Trophoblast cell (in vitro differentiated cells and primary cell): Measurements from ENCODE around the gene LENG9.

Source experiments
- DNase-seq, 2 donors: peaks; one replicate each; pipeline ENCODE4 v3.0.0-alpha.2; 2016
- H2AFZ ChIP-seq: 2 replicates; pipeline ENCODE4 v1.6.1; 2013; ENCODE audit warnings: low read length, moderate library complexity, mild to moderate bottlenecking; ENCODE audit not compliant: insufficient read depth, poor library complexity
- H2AK5ac ChIP-seq: 2 replicates; pipeline ENCODE4 v1.6.1; 2013; ENCODE audit warnings: mild to moderate bottlenecking, low read length
- H2BK120ac ChIP-seq: 2 replicates; pipeline ENCODE4 v1.6.1; 2013; ENCODE audit warnings: low read length, mild to moderate bottlenecking, moderate library complexity; ENCODE audit not compliant: insufficient read depth, poor library complexity
- H2BK12ac ChIP-seq: 2 replicates; pipeline ENCODE4 v1.6.1; 2013; ENCODE audit warnings: mild to moderate bottlenecking, low read length, moderate library complexity
- H2BK5ac ChIP-seq: 2 replicates; pipeline ENCODE4 v1.6.1; 2013; ENCODE audit warnings: low read length, low read depth, moderate library complexity, mild to moderate bottlenecking; ENCODE audit not compliant: poor library complexity
- H3K14ac ChIP-seq: 2 replicates; pipeline ENCODE4 v1.6.1; 2013; ENCODE audit warnings: mild to moderate bottlenecking, low read length
- H3K18ac ChIP-seq: 2 replicates; pipeline ENCODE4 v1.6.1; 2013; ENCODE audit warnings: mild to moderate bottlenecking, low read length
- H3K23ac ChIP-seq: 2 replicates; pipeline ENCODE4 v1.6.1; 2013; ENCODE audit warnings: low read length
- H3K27ac ChIP-seq: 2 replicates; pipeline ENCODE4 v1.5.1; 2013; ENCODE audit warnings: low read depth, mild to moderate bottlenecking, inconsistent platforms, low read length, moderate library complexity
- H3K27me3 ChIP-seq: 2 replicates; pipeline ENCODE4 v1.6.1; 2013; ENCODE audit warnings: inconsistent platforms, mild to moderate bottlenecking, low read length, moderate library complexity; ENCODE audit not compliant: insufficient read depth
- H3K36me3 ChIP-seq, 2 experiments: 1 replicate in 1 of 2; 2 replicates in 1 of 2; pipeline ENCODE4 v1.6.1; 2013; ENCODE audit warnings: low read length in 2 of 2, mild to moderate bottlenecking in 2 of 2, moderate library complexity in 1 of 2; ENCODE audit not compliant: insufficient read depth in 2 of 2, control insufficient read depth in 1 of 2
- H3K4ac ChIP-seq: 2 replicates; pipeline ENCODE4 v1.6.1; 2013; ENCODE audit warnings: low read depth, mild to moderate bottlenecking, low read length, moderate library complexity
- H3K4me1 ChIP-seq, 2 experiments: 1 replicate in 1 of 2; 2 replicates in 1 of 2; pipeline ENCODE4 v1.6.1; 2013; ENCODE audit warnings: low read length in 2 of 2, mild to moderate bottlenecking in 2 of 2, moderate library complexity in 1 of 2; ENCODE audit not compliant: insufficient read depth in 2 of 2, control insufficient read depth in 1 of 2
- H3K4me2 ChIP-seq: 2 replicates; pipeline ENCODE4 v1.6.1; 2013; ENCODE audit warnings: inconsistent platforms, mild to moderate bottlenecking, low read length, moderate library complexity
- H3K4me3 ChIP-seq: 2 replicates; pipeline ENCODE4 v1.5.1; 2013; ENCODE audit warnings: mild to moderate bottlenecking, low read depth, low read length, inconsistent platforms
- H3K79me1 ChIP-seq: one replicate; pipeline ENCODE4 v1.6.1; 2013; ENCODE audit warnings: low read length
- H3K79me2 ChIP-seq: 2 replicates; pipeline ENCODE4 v1.6.1; 2013; ENCODE audit warnings: low read length, mild to moderate bottlenecking; ENCODE audit not compliant: control insufficient read depth, insufficient read depth, poor library complexity
- H3K9ac ChIP-seq: 2 replicates; pipeline ENCODE4 v1.6.1; 2013; ENCODE audit warnings: mild to moderate bottlenecking, low read length
- H3K9me3 ChIP-seq: 2 replicates; pipeline ENCODE4 v1.6.1; 2013; ENCODE audit warnings: low read depth, mild to moderate bottlenecking, control low read depth, inconsistent platforms, low read length; ENCODE audit not compliant: insufficient read depth
- H4K12ac ChIP-seq: 2 replicates; pipeline ENCODE4 v1.6.1; 2013; ENCODE audit warnings: low read depth, mild to moderate bottlenecking, low read length, moderate library complexity
- H4K8ac ChIP-seq: 2 replicates; pipeline ENCODE4 v1.6.1; 2013; ENCODE audit warnings: low read depth, mild to moderate bottlenecking, low read length, moderate library complexity
- H4K91ac ChIP-seq: one replicate; pipeline ENCODE4 v1.6.1; 2013; ENCODE audit warnings: low read depth, mild to moderate bottlenecking, low read length, moderate library complexity
- WGBS: extraction: QIAGEN DNeasy Blood & Tissue Kit; methylation state at CpG from one replicate; pipeline ENCODE4 v1.1.7; 2013; ENCODE audit warnings: missing lambda C conversion rate; ENCODE audit not compliant: insufficient read length, insufficient coverage; ENCODE audit errors: extremely low coverage; 5-methylcytosine and 5-hydroxymethylcytosine counted together

Gene LENG9

GRCh38 chr19:54427586-54427985, 36.0 kb downstream of the LENG9 start:
- Histone ChIP-seq H2BK5ac (no peak overlapping the region), H3K14ac (no peak overlapping the region), H3K23ac (no peak overlapping the region), H3K9ac (no peak overlapping the region), H2AK5ac (no peak overlapping the region), H3K4me1 (peaks cover 7 to 24% of the 10 kb centered on the region in 2 experiments), H3K27me3 (no peaks in the 10 kb centered on the region), H4K91ac (no peak overlapping the region), H3K79me2 (no peaks in the 10 kb centered on the region), H2BK120ac (no peak overlapping the region), H4K8ac (no peak overlapping the region), H4K12ac (no peak overlapping the region), H3K4me3 (no peak overlapping the region), H3K4ac (no peak overlapping the region), H3K9me3 (no peaks in the 10 kb centered on the region), H2BK12ac (no peak overlapping the region), H3K27ac (no peak overlapping the region), H3K79me1 (no peaks in the 10 kb centered on the region), H3K4me2 (no peak overlapping the region), H3K36me3 (no peaks in the 10 kb centered on the region), H2AFZ (no peak overlapping the region), H3K18ac (no peak overlapping the region)
- WGBS = no CpG with 5 or more reads among the region's 11 CpGs
- no peak for DNase-seq

DNA sequence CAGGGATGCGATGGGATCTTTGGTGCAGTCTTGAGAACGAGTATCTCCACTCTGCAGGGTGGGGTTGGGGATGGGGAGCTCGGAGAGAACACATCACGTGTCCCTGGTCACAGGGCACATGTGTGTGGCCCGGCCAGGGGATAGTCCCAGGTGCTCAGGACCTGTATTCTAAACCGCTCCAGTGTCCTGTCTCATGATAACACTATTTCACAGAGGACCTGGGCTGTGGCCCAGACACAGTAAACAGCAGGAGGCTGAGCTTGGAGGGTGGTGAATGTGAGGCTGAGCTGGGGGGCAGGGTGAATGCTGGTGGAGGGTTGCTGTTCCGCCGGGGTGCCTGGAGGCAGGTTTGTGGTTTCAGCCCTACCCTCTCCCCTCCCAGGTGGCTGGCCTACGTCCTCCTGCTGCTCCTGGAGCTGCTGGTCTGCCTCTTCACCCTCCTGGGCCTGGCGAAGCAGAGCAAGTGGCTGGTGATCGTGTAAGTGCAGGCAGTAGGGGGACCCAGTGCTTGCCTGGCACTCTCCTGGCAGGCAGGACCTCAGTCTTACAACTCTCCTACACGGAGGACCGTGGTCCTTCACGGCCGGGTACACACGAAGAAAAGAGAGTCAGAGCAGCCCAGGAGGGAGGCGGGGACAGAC, 37.2 kb downstream of the LENG9 start:
- Histone ChIP-seq H3K36me3 (no peaks in the 10 kb centered on the region), H4K8ac (no peak overlapping the region), H3K14ac (no peak overlapping the region), H2BK12ac (no peak overlapping the region), H2AFZ (no peak overlapping the region), H3K9ac (no peak overlapping the region), H3K79me2 (no peaks in the 10 kb centered on the region), H3K27me3 (no peaks in the 10 kb centered on the region), H3K9me3 (no peaks in the 10 kb centered on the region), H2BK5ac (no peak overlapping the region), H2AK5ac (no peak overlapping the region), H4K12ac (no peak overlapping the region), H3K4ac (no peak overlapping the region), H3K4me1 (peaks cover 5 to 15% of the 10 kb centered on the region in 2 experiments), H3K79me1 (no peaks in the 10 kb centered on the region), H3K4me3 (no peak overlapping the region), H3K27ac (peak overlapping the region; percentile 36), H3K23ac (no peak overlapping the region), H3K4me2 (no peak overlapping the region), H4K91ac (no peak overlapping the region), H2BK120ac (no peak overlapping the region), H3K18ac (peak overlapping the region; percentile 16)
- WGBS = no CpG with 5 or more reads among the region's 17 CpGs
- peak; percentile 30 to 65 for DNase-seq

DNA sequence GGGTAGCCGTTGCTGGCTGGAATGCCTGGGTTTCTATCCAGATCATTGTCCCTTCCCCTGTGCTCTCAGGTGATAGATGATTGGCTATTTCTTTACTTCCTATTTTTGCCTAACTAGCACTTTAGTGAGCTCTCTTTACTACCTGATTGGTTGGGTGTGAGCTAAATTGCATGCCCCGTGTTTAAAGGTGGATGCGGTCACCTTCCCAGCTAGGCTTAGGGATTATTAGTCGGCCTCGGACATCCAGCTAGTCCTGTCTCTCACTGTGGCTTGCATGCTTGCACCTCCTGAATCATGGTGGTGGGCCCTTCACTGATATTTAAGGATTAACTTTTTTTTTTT, 38.2 kb downstream of the LENG9 start:
- Histone ChIP-seq H3K4me2 (no peak overlapping the region), H3K79me1 (no peaks in the 10 kb centered on the region), H2BK5ac (no peak overlapping the region), H2BK120ac (no peak overlapping the region), H3K36me3 (no peaks in the 10 kb centered on the region), H3K79me2 (no peaks in the 10 kb centered on the region), H3K4me3 (no peak overlapping the region), H3K14ac (no peak overlapping the region), H3K27ac (no peak overlapping the region), H2BK12ac (no peak overlapping the region), H3K18ac (no peak overlapping the region), H3K27me3 (peaks cover 4% of the 10 kb centered on the region), H3K4me1 (peaks cover 5 to 13% of the 10 kb centered on the region in 2 experiments), H4K12ac (no peak overlapping the region), H3K23ac (no peak overlapping the region), H3K9ac (no peak overlapping the region), H4K8ac (no peak overlapping the region), H3K4ac (no peak overlapping the region), H2AFZ (no peak overlapping the region), H4K91ac (no peak overlapping the region), H2AK5ac (no peak overlapping the region), H3K9me3 (peaks cover 2% of the 10 kb centered on the region)
- DNase-seq = no peak
- no CpG with 5 or more reads among the region's 5 CpGs for WGBS

- Histone ChIP-seq H3K4me2 (no peak overlapping the region), H3K27ac (no peak overlapping the region), H2BK12ac (no peak overlapping the region), H2BK120ac (no peak overlapping the region), H4K8ac (no peak overlapping the region), H3K4me3 (no peak overlapping the region), H3K18ac (no peak overlapping the region), H3K14ac (no peak overlapping the region), H3K9me3 (peaks cover 2% of the 10 kb centered on the region), H3K4ac (no peak overlapping the region), H3K4me1 (peaks cover 5 to 17% of the 10 kb centered on the region in 2 experiments), H3K9ac (no peak overlapping the region), H4K91ac (no peak overlapping the region), H3K27me3 (peaks cover 8% of the 10 kb centered on the region), H2BK5ac (no peak overlapping the region), H2AFZ (no peak overlapping the region), H4K12ac (no peak overlapping the region), H3K36me3 (no peaks in the 10 kb centered on the region), H2AK5ac (no peak overlapping the region), H3K79me2 (no peaks in the 10 kb centered on the region), H3K23ac (no peak overlapping the region), H3K79me1 (no peaks in the 10 kb centered on the region)
- WGBS = no CpG with 5 or more reads among the region's 36 CpGs
- no peak for DNase-seq
Observed at GRCh38 chr19:54424660-54425381, 38.8 kb downstream of the LENG9 start.
